WI38 (cell line): Measurements from ENCODE around the gene JDP2.

Source experiments
- H3K4me3 ChIP-seq: 2 replicates; pipeline ENCODE4 v1.5.1; 2011; ENCODE audit warnings: low read depth, mild to moderate bottlenecking, control low read depth, low read length
- CTCF ChIP-seq: IDR thresholded peaks from 2 replicates; pipeline ENCODE4 v1.5.1; 2012; ENCODE audit warnings: low read depth, mild to moderate bottlenecking, control low read depth, low read length

JDP2 gene

GRCh38 chr14:75399843-75400775 lies 27.7 kb upstream of the JDP2 start:
- TF ChIP-seq CTCF: no peak
- H3K4me3 ChIP-seq: no peak overlapping the region

- no peak for TF ChIP-seq CTCF
- no peak overlapping the region for H3K4me3 ChIP-seq
Measured at GRCh38 chr14:75401361-75401760, 26.5 kb upstream of the JDP2 start.

DNA sequence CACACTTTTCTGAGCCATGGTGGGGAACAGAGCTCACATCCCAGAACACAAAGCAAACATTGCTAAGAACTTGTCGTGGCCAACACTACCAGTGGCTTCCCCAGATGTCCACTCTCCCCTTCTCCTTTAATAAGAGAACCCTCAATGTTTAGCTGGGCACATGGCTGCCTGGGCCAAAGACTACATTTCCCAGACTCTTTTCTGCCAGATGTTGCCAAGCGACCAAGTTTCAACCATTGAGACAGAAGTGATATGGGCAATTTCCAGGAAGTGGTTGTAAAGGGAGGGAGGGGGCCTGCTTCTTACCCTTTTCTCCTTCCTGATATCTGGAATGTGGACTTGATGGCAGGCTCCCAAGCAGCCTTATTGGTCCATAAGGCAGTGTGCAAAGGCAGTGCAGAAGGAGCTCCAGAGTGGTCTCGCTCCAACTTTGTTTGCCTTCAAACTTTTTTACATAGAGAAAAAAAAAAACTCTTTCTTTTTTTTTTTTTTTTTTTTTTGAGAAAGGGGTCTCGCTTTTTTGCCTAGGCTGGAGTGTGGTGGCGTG lies 24.9 kb upstream of the JDP2 start:
- no peak overlapping the region for H3K4me3 ChIP-seq
- no peak for TF ChIP-seq CTCF

DNA sequence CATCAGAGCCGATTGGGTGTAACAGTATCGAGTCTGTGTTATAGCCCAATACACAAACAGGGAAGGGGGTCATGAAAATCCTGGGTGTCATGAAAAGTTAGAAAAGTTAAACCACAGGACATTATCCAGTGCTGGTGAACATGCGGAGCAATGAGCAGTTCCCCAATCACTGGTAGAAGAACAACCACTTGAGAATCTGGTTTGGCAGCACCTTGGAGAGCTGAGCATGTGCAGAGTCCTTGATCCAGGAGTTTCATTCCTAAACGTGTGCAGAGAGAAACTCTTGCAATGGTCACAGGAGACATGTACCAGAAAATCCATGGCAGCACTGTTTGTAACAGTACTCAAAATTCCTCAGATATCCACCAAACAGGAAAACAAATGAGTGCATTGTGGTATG lies 23.0 kb upstream of the JDP2 start:
- TF ChIP-seq CTCF: no peak
- no peak overlapping the region for H3K4me3 ChIP-seq

- TF ChIP-seq CTCF: no peak
- no peak overlapping the region for H3K4me3 ChIP-seq
Measured at GRCh38 chr14:75406102-75406501, 21.7 kb upstream of the JDP2 start.

- no peak overlapping the region for H3K4me3 ChIP-seq
- TF ChIP-seq CTCF: no peak
Measured at GRCh38 chr14:75406856-75407255, 21.0 kb upstream of the JDP2 start.
